Right lobe of liver (tissue), 6 donors: ENCODE data around the gene BDNF. TPM values are rescaled to one million over a fixed set of nuclear protein-coding genes. Genes with fewer than 3 reads are reported as not detected.

Experiments used
- ATAC-seq, 4 donors: fragments of 200-7000 bp; cut with Tn5 transposase; one replicate each; pipeline ENCODE4 v1.9.1; 2020; ENCODE audit warnings: mild to moderate bottlenecking in 4 of 4, moderate library complexity in 4 of 4
- DNase-seq, 3 donors: peaks; one replicate each; pipeline ENCODE4 v3.0.0-alpha.2; 2020
- H3K27ac ChIP-seq, 3 donors: fragments of 200-600 bp; one replicate each; pipeline ENCODE4 v1.8.0; 2022
- H3K27me3 ChIP-seq, 2 donors: fragments of 200-600 bp; one replicate each; pipeline ENCODE4 v1.8.0; 2022
- H3K36me3 ChIP-seq, 4 donors: fragments of 200-600 bp; sonication (generic) in 1 of 4; one replicate each; pipeline versions ENCODE4 v1.5.1 to v1.8.0; 2017 to 2022; ENCODE audit warnings: control low read depth in 1 of 4
- H3K4me1 ChIP-seq, 4 donors: fragments of 200-600 bp; sonication (generic) in 1 of 4; one replicate each; pipeline versions ENCODE4 v1.5.1 to v1.8.0; 2017 to 2022; ENCODE audit warnings: control low read depth in 1 of 4
- H3K4me3 ChIP-seq, 3 donors: fragments of 200-600 bp; one replicate each; pipeline ENCODE4 v1.8.0; 2022
- H3K9me3 ChIP-seq, 4 donors: fragments of 200-600 bp; sonication (generic) in 1 of 4; one replicate each; pipeline versions ENCODE4 v1.5.1 to v1.8.0; 2017 to 2022; ENCODE audit warnings: control low read depth in 1 of 4
- CTCF ChIP-seq, 4 donors: fragments of 200-600 bp in 3 of 4; fragments of 450-650 bp in 1 of 4; IDR thresholded peaks; one replicate each; pipeline versions ENCODE4 v1.5.1 to v1.8.0; 2016 to 2022; ENCODE audit warnings: antibody characterized with exemption in 4 of 4, mild to moderate bottlenecking in 2 of 4
- POLR2A ChIP-seq: fragments of 450-650 bp; IDR thresholded peaks from one replicate; pipeline ENCODE4 v1.6.1; 2017; ENCODE audit warnings: antibody characterized with exemption, mild to moderate bottlenecking
- WGBS: methylation state at CpG from one replicate; pipeline ENCODE4 v1.1.6; 2018; ENCODE audit warnings: low coverage, low lambda C conversion rate; ENCODE audit not compliant: insufficient coverage; ENCODE audit errors: missing lambda C conversion rate; 5-methylcytosine and 5-hydroxymethylcytosine counted together
- intact Hi-C, 2 donors: fragments of 100-400 bp; cut with DNase I; formaldehyde crosslinking; loops; one replicate each; pipeline versions ENCODE4 v1.11.2 to v1.14.1; 2022
- total RNA-seq, 6 experiments: library from RNA; depleted of rRNA in 2 of 6; stranded (reverse); fragments of >200 nt in 2 of 6; fragmentation: NEBNext Ultra II Directional in 3 of 6; extraction: Animal tissue kit (Norgen Biotek cat#: 25700) in 3 of 6; gene quantifications; one replicate each; pipeline versions ENCODE4 v1.1.0 to v1.2.4, GENCODE V29; 2016 to 2023
- donor health status: DM: no; HTN: yes; CAD: no.
- donor health status: DM: no; HTN: no; CAD: no.
- donor health status: DM: no; HTN: no; CAD: no.
- donor health status: DM: no; HTN: yes; CAD: no.
- donor health status: DM: no; HTN: yes; CAD: no.

BDNF gene
- total RNA-seq, 6 experiments from 2014 or later: 0.06 to 0.27 (median 0.12) TPM; not detected in 3

- intact Hi-C loops: no loop called here
- Histone ChIP-seq H3K9me3 (no peaks in the 10 kb centered on the region), H3K36me3 (no peaks in the 10 kb centered on the region), H3K27me3 (no peaks in the 10 kb centered on the region), H3K27ac (no peak overlapping the region), H3K4me3 (no peak overlapping the region), H3K4me1 (no peaks in the 10 kb centered on the region)
- DNase-seq (no peak), ATAC-seq (no peak)
- 86% methylated on average over 2 of the region's 2 CpGs for WGBS
- TF ChIP-seq CTCF (IDR thresholded peaks at IDR 0.05): no peak
- TF ChIP-seq POLR2A: no peak
Observed at GRCh38 chr11:27658535-27659236, 41.6 kb downstream of the BDNF start.

- ATAC-seq (no peak), DNase-seq (no peak)
- no peak overlapping the region for H3K27ac ChIP-seq
- intact Hi-C loops: no loop called here
- H3K4me3 ChIP-seq: no peak overlapping the region
- H3K9me3 ChIP-seq: no peaks in the 10 kb centered on the region
- TF ChIP-seq POLR2A: no peak
- no peak for TF ChIP-seq CTCF (IDR thresholded peaks at IDR 0.05)
- H3K36me3 ChIP-seq: no peaks in the 10 kb centered on the region
- H3K4me1 ChIP-seq: no peaks in the 10 kb centered on the region
- WGBS: 89% methylated on average over 12 of the region's 12 CpGs
- no peaks in the 10 kb centered on the region for H3K27me3 ChIP-seq
Observed at GRCh38 chr11:27656806-27657483, 43.3 kb downstream of the BDNF start.

GRCh38 chr11:27656320-27656719, 43.9 kb downstream of the BDNF start:
- Histone ChIP-seq H3K27me3 (no peaks in the 10 kb centered on the region), H3K36me3 (no peaks in the 10 kb centered on the region), H3K4me3 (no peak overlapping the region), H3K27ac (no peak overlapping the region), H3K4me1 (no peaks in the 10 kb centered on the region), H3K9me3 (no peaks in the 10 kb centered on the region)
- 87% methylated on average over 5 of the region's 6 CpGs for WGBS
- no peak for TF ChIP-seq POLR2A
- no peak for TF ChIP-seq CTCF (IDR thresholded peaks at IDR 0.05)
- no peak for ATAC-seq
- DNase-seq: no peak
- intact Hi-C loops: no loop called here

- H3K9me3 ChIP-seq: no peaks in the 10 kb centered on the region
- DNase-seq: no peak
- ATAC-seq: no peak
- WGBS: 84% methylated on average over 8 of the region's 8 CpGs
- H3K27me3 ChIP-seq: no peaks in the 10 kb centered on the region
- TF ChIP-seq CTCF (IDR thresholded peaks at IDR 0.05) (no peak), POLR2A (no peak)
- no peak overlapping the region for H3K4me3 ChIP-seq
- H3K36me3 ChIP-seq: no peaks in the 10 kb centered on the region
- intact Hi-C loops: no loop called here
- no peaks in the 10 kb centered on the region for H3K4me1 ChIP-seq
- H3K27ac ChIP-seq: no peak overlapping the region
Observed at GRCh38 chr11:27653990-27654758, 46.1 kb downstream of the BDNF start.
